ENCODE measurements around the gene RPP25L.

DNA sequence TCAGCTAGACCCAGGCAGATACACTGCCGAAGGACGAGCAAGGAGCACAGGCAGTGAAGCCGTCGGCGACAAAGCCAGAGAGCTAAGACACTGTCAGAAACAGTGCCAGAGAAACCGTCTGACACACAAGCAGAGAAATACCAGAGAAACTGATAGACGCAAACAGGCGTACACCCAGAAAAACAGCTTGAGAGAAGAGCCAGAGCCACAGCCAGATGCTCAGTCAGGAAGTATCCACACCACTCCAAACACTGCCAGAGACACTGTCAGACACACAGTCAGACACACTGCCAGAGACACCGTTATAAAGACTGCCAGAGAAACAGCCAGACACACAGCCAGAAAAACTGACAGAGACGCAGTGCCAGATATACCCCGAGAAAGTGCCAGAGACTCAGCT lies 41.5 kb downstream of the RPP25L start:
- TF ChIP-seq CTCF (conservative IDR thresholded peaks at IDR 0.05; ENCODE audit: low read depth in 2 of 2) (no peak), EZH2phosphoT487 (IDR thresholded peaks at IDR 0.05; ENCODE audit: unreplicated experiment) (no peak), REST (IDR thresholded peaks at IDR 0.05; ENCODE audit: unreplicated experiment) (no peak), EZH2 (IDR thresholded peaks at IDR 0.05; ENCODE audit: low read depth, unreplicated experiment) (no peak), POLR2AphosphoS5 (IDR thresholded peaks at IDR 0.05; ENCODE audit: low read depth) (no peak), CREB1 (CRISPR knock-in tag; IDR thresholded peaks at IDR 0.05; ENCODE audit: low read depth) (no peak), JUNB (IDR thresholded peaks at IDR 0.05; ENCODE audit: unreplicated experiment) (no peak), NANOG (IDR thresholded peaks at IDR 0.05; ENCODE audit: borderline replicate concordance) (no peak), ZNF462 (CRISPR knock-in tag; IDR thresholded peaks at IDR 0.05) (no peak), STAT1 (IDR thresholded peaks at IDR 0.05; ENCODE audit: unreplicated experiment) (no peak), ZNF331 (CRISPR knock-in tag; IDR thresholded peaks at IDR 0.05; ENCODE audit: low read depth) (no peak)
